Astrocyte of the cerebellum (primary cell): ENCODE data around the gene STK38.

Experiments used
- DNase-seq: peaks from one replicate; pipeline ENCODE4 v3.0.0-alpha.2; 2011; ENCODE audit warnings: low read depth
- H3K4me3 ChIP-seq: 2 replicates; pipeline ENCODE4 v1.5.1; 2011; ENCODE audit warnings: mild to moderate bottlenecking, low read depth, low read length, moderate library complexity
- CTCF ChIP-seq: IDR thresholded peaks from 2 replicates; pipeline ENCODE4 v1.5.1; 2012; ENCODE audit warnings: low read length, low read depth, moderate library complexity, mild to moderate bottlenecking; ENCODE audit errors: missing control alignments
- in situ Hi-C: cut with HindIII; loops from 2 replicates; pipeline ENCODE4 v1.10.0; 2017; ENCODE audit warnings: low sequenced_read_pairs

Gene STK38

DNA sequence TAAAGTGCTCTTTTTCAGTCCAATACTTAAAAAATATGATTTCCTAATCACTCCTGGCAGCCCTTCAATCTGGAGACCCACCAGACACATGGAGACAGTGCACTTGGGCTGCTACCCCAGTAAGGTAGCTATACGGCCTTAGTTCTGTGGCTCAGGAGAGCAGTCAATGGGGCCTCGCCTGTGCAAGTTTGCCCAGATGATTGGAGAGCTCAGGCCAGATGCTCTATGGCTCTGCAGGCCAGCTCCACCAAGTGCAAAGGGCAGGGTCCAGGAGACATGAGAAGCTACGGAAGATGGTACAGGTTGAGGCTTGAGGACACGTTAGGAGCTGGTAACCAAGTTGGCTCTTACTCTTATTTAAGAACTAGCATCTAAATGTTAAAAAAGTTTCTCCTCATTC, 30.7 kb downstream of the STK38 start:
- no peak overlapping the region for H3K4me3 ChIP-seq
- in situ Hi-C loops = no loop called here
- DNase-seq = no peak
- TF ChIP-seq CTCF = no peak

GRCh38 chr6:36515844-36516243, 31.4 kb downstream of the STK38 start:
- H3K4me3 ChIP-seq = no peak overlapping the region
- DNase-seq = no peak
- in situ Hi-C loops = no loop called here
- no peak for TF ChIP-seq CTCF

- no peak overlapping the region for H3K4me3 ChIP-seq
- TF ChIP-seq CTCF = no peak
- in situ Hi-C loops = no loop called here
- no peak for DNase-seq
Measured at GRCh38 chr6:36514554-36515456, 32.5 kb downstream of the STK38 start.

GRCh38 chr6:36510365-36510764, 36.9 kb downstream of the STK38 start:
- no peak overlapping the region for H3K4me3 ChIP-seq
- no peak for DNase-seq
- in situ Hi-C loops = no loop called here
- TF ChIP-seq CTCF = no peak

- no peak for TF ChIP-seq CTCF
- in situ Hi-C loops = no loop called here
- DNase-seq = no peak
- no peak overlapping the region for H3K4me3 ChIP-seq
Measured at GRCh38 chr6:36508532-36508931, 38.7 kb downstream of the STK38 start.

DNA sequence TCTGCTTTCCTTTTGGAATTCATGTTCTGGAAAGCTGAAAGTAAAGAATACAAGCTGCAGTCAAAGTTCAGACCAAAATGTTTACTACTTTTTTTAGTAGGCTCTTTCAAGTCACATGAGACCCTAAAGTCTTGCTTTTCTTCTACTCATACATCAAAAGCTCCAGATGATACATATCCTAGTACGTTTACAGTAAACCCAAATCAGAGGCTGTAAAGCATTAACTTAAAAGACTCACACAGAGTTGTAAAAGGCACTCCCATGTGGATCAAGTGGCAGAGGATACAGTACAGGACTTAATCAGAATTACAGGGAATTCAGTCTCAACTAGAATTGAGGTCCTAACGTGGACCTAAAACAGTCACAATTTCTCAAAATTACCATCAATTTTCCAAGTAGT, 40.7 kb downstream of the STK38 start:
- no peak for TF ChIP-seq CTCF
- in situ Hi-C loops = no loop called here
- DNase-seq = no peak
- H3K4me3 ChIP-seq = no peak overlapping the region
